ENCODE data around the gene BIN1. TPM values are rescaled to one million over a fixed set of nuclear protein-coding genes. Genes with fewer than 3 reads are reported as not detected.
A peak's percentile ranks its signal among the peaks of the same experiment; 100 is the strongest.

BIN1 gene
- total RNA-seq, 5 donors from 2014 or later (not counting 1 experiment from before 2014, with no cell fraction given): 144 to 172 (median 151) TPM

GRCh38 chr2:127086990-127087790 lies 19.8 kb downstream of the BIN1 start:
- no peak overlapping the region for H3K27ac ChIP-seq (ENCODE audit: low read length)
- H3K4me3 ChIP-seq (ENCODE audit: control insufficient read depth in 1 of 2, extremely low read depth in 1 of 2, low read length in 1 of 2): no peak overlapping the region
- ATAC-seq (replicated peaks in 1 of 4): no peak

DNA sequence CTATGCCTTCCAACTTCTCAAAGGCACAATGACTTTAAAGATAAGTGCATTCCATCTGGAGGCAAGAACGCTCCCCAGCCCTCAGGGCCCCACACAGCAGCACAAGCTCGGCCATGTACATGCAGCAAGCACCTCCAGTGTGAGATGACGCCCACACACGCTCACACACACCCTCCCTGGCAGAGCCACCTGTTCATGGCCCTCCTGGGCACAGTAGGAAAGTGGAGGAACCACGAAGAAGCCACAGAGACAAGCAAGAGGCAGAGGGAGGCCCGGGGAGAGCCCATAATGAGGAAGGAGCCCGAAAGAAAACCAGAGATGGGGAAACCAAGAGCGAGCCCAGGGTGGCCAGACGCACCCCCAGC lies 21.7 kb downstream of the BIN1 start:
- Mint-ChIP-seq H3K4me3 (peak overlapping the region in 1 of 3 donors; percentile 85), H3K4me1 (peaks cover 51 to 64% (median 56%) of the 10 kb centered on the region in 3 donors), H3K27me3 (no peaks in the 10 kb centered on the region), H3K36me3 (no peaks in the 10 kb centered on the region), H3K27ac (peak overlapping the region; percentile 98 to 99), H3K9me3 (no peaks in the 10 kb centered on the region)
- WGBS (ENCODE audit: insufficient coverage): 54% methylated on average over 5 of the region's 9 CpGs
- DNase-seq (peak in 11 of 35 experiments; percentile 13 to 53 (median 27)), ATAC-seq (replicated peaks in 1 of 4) (no peak)
- POLR2A ChIA-PET: interaction anchor here in 1 of 2 donors (0.5 kb wide), 1 partner anchor 136 kb away, joined by 3 read pairs; no protein-coding TSS in a partner anchor
- H3K27ac ChIP-seq (ENCODE audit: low read length): peak overlapping the region; percentile 79
- no peaks in the 10 kb centered on the region for H3K9me3 ChIP-seq
- CTCF ChIA-PET: interaction anchor here in 1 of 2 donors (1.3 kb wide), 1 partner anchor 17 kb away, joined by 9 read pairs; no protein-coding TSS in a partner anchor
- peaks cover 36 to 78% of the 10 kb centered on the region in 2 experiments for H3K4me1 ChIP-seq (ENCODE audit: control insufficient read depth in 1 of 2, extremely low read depth in 1 of 2, insufficient read depth in 2 of 2, low read length in 2 of 2)
- no peaks in the 10 kb centered on the region for H3K36me3 ChIP-seq (ENCODE audit: control insufficient read depth in 2 of 2, extremely low read depth in 1 of 2, insufficient read depth in 1 of 2, low read length in 1 of 2)
- H3K4me3 ChIP-seq (ENCODE audit: control insufficient read depth in 1 of 2, extremely low read depth in 1 of 2, low read length in 1 of 2): no peak overlapping the region
- peaks cover 0 to 9% of the 10 kb centered on the region in 2 experiments for H3K27me3 ChIP-seq (replicated peaks in 1 of 2; ENCODE audit: control insufficient read depth in 2 of 2, extremely low read depth in 1 of 2, insufficient read depth in 2 of 2, low read length in 1 of 2)

More at GRCh38 chr2:127086990-127087790, 19.8 kb downstream of the BIN1 start:
- Histone ChIP-seq H3K27me3 (replicated peaks in 1 of 2; ENCODE audit: control insufficient read depth in 2 of 2, extremely low read depth in 1 of 2, insufficient read depth in 2 of 2, low read length in 1 of 2) (peaks cover 0 to 9% of the 10 kb centered on the region in 2 experiments), H3K4me1 (ENCODE audit: control insufficient read depth in 1 of 2, extremely low read depth in 1 of 2, insufficient read depth in 2 of 2, low read length in 2 of 2) (peaks cover 34 to 60% of the 10 kb centered on the region in 2 experiments), H3K36me3 (ENCODE audit: control insufficient read depth in 2 of 2, extremely low read depth in 1 of 2, insufficient read depth in 1 of 2, low read length in 1 of 2) (no peaks in the 10 kb centered on the region), H3K9me3 (no peaks in the 10 kb centered on the region)
- Mint-ChIP-seq H3K9me3 (no peaks in the 10 kb centered on the region), H3K4me3 (peak overlapping the region in 1 of 3 donors; percentile 38), H3K36me3 (no peaks in the 10 kb centered on the region), H3K4me1 (peaks cover 42 to 58% (median 44%) of the 10 kb centered on the region in 3 donors), H3K27me3 (peaks cover 0 to 2% of the 10 kb centered on the region in 2 donors), H3K27ac (peak overlapping the region in 1 of 2 donors; percentile 59)
- DNase-seq: no peak
- POLR2A ChIA-PET: no interaction called here
- 75% methylated on average over 13 of the region's 24 CpGs for WGBS (ENCODE audit: insufficient coverage)
- CTCF ChIA-PET: interaction anchor here in 1 of 2 donors (0.8 kb wide), 1 partner anchor 255 kb away, joined by 3 read pairs; no protein-coding TSS in a partner anchor

DNA sequence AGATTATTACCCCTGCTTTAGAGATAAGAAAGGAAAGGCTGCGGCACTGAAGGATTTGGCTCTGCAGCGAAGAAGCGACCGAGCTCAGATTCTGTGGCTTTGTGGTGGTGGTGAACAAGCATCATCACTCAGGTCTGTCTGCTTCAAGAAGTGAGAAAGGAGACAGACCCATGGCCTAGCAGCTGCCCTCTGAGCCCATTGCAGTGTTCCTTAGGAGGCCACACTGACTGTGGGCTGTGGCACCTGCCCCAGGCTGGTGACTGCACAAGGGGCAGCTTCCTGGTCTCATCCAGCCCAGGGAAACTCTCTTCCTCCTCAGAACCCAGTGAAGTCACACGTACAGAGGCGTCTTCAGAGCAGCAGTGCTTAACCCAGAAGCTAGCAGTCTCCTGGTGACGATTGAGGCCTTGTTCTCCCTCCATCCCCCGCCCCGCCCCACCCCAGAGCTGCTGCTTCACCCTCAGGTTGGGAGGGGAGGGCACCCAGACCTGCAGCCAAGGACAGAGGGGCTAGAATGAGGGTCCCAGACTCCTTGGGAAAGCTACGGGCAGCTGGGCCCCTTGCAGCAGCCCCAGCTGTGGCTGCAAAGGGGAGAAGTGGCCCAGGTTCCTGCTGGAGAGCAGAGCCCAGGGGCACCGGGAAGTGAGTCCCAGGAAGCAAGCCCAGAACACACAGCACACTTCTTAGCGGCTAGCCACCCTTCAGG lies 22.2 kb downstream of the BIN1 start:
- H3K4me1 ChIP-seq (ENCODE audit: control insufficient read depth in 1 of 2, extremely low read depth in 1 of 2, insufficient read depth in 2 of 2, low read length in 2 of 2): peaks cover 40 to 84% of the 10 kb centered on the region in 2 experiments
- H3K27ac ChIP-seq (ENCODE audit: low read length): peak overlapping the region; percentile 79
- H3K27ac Mint-ChIP-seq: peak overlapping the region; percentile 98 to 99
- no peaks in the 10 kb centered on the region for H3K27me3 Mint-ChIP-seq
- H3K36me3 Mint-ChIP-seq: no peaks in the 10 kb centered on the region
- H3K4me1 Mint-ChIP-seq: peaks cover 56 to 69% (median 62%) of the 10 kb centered on the region in 3 donors
- H3K9me3 Mint-ChIP-seq: no peaks in the 10 kb centered on the region
- peak overlapping the region in 2 of 3 donors; percentile 37 to 85 for H3K4me3 Mint-ChIP-seq
- 19% methylated on average over 7 of the region's 12 CpGs for WGBS (ENCODE audit: insufficient coverage)
- H3K27me3 ChIP-seq (replicated peaks in 1 of 2; ENCODE audit: control insufficient read depth in 2 of 2, extremely low read depth in 1 of 2, insufficient read depth in 2 of 2, low read length in 1 of 2): peaks cover 0 to 9% of the 10 kb centered on the region in 2 experiments
- ATAC-seq (replicated peaks in 1 of 4) (peak; percentile 12 to 58 (median 20)), DNase-seq (peak; percentile 22 to 83 (median 48))
- peaks cover 0 to 2% of the 10 kb centered on the region in 2 donors for H3K36me3 ChIP-seq (ENCODE audit: control insufficient read depth in 2 of 2, extremely low read depth in 1 of 2, insufficient read depth in 1 of 2, low read length in 1 of 2)
- ChIA-PET POLR2A (interaction anchor here in 1 of 2 donors (0.5 kb wide), 1 partner anchor 137 kb away, joined by 3 read pairs; no protein-coding TSS in a partner anchor), CTCF (interaction anchor here in 1 of 2 donors (1.3 kb wide), 1 partner anchor 17 kb away, joined by 9 read pairs; no protein-coding TSS in a partner anchor)
- no peaks in the 10 kb centered on the region for H3K9me3 ChIP-seq
- peak overlapping the region in 1 of 2 donors; percentile 30 for H3K4me3 ChIP-seq (ENCODE audit: control insufficient read depth in 1 of 2, extremely low read depth in 1 of 2, low read length in 1 of 2)

- Histone ChIP-seq H3K9me3 (no peaks in the 10 kb centered on the region), H3K36me3 (ENCODE audit: control insufficient read depth in 2 of 2, extremely low read depth in 1 of 2, insufficient read depth in 1 of 2, low read length in 1 of 2) (peaks cover 0 to 3% of the 10 kb centered on the region in 2 donors), H3K27ac (ENCODE audit: low read length) (peak overlapping the region; percentile 79), H3K27me3 (replicated peaks in 1 of 2; ENCODE audit: control insufficient read depth in 2 of 2, extremely low read depth in 1 of 2, insufficient read depth in 2 of 2, low read length in 1 of 2) (peaks cover 0 to 9% of the 10 kb centered on the region in 2 experiments), H3K4me1 (ENCODE audit: control insufficient read depth in 1 of 2, extremely low read depth in 1 of 2, insufficient read depth in 2 of 2, low read length in 2 of 2) (peaks cover 48 to 92% of the 10 kb centered on the region in 2 experiments), H3K4me3 (ENCODE audit: control insufficient read depth in 1 of 2, extremely low read depth in 1 of 2, low read length in 1 of 2) (peak overlapping the region in 1 of 2 donors; percentile 30)
- DNase-seq (no peak), ATAC-seq (replicated peaks in 1 of 4) (no peak)
- ChIA-PET CTCF (interaction anchor here in 1 of 2 donors (1.3 kb wide), 1 partner anchor 16 kb away, joined by 9 read pairs; no protein-coding TSS in a partner anchor), POLR2A (no interaction called here)
- no peaks in the 10 kb centered on the region for H3K36me3 Mint-ChIP-seq
- H3K4me1 Mint-ChIP-seq: peaks cover 64 to 77% (median 70%) of the 10 kb centered on the region in 3 donors
- 93% methylated on average over 14 of the region's 21 CpGs for WGBS (ENCODE audit: insufficient coverage)
- H3K4me3 Mint-ChIP-seq: peak overlapping the region; percentile 17 to 92 (median 85)
- no peaks in the 10 kb centered on the region for H3K9me3 Mint-ChIP-seq
- no peaks in the 10 kb centered on the region for H3K27me3 Mint-ChIP-seq
- H3K27ac Mint-ChIP-seq: peak overlapping the region; percentile 98 to 99
Measured at GRCh38 chr2:127083819-127084503, 23.0 kb downstream of the BIN1 start.

- peaks cover 50 to 100% of the 10 kb centered on the region in 2 experiments for H3K4me1 ChIP-seq (ENCODE audit: control insufficient read depth in 1 of 2, extremely low read depth in 1 of 2, insufficient read depth in 2 of 2, low read length in 2 of 2)
- POLR2A ChIA-PET: interaction anchor here in 1 of 2 donors (0.6 kb wide), 1 partner anchor 267 kb away, joined by 3 read pairs; no protein-coding TSS in a partner anchor
Measured at GRCh38 chr2:127082974-127083373, 24.0 kb downstream of the BIN1 start.

More at GRCh38 chr2:127082974-127083373, 24.0 kb downstream of the BIN1 start:
- 95% methylated on average over 4 of the region's 8 CpGs for WGBS (ENCODE audit: insufficient coverage)
- Mint-ChIP-seq H3K9me3 (no peaks in the 10 kb centered on the region), H3K4me3 (peak overlapping the region; percentile 28 to 92 (median 85)), H3K27ac (peak overlapping the region; percentile 98 to 99), H3K4me1 (peaks cover 74 to 81% (median 77%) of the 10 kb centered on the region in 3 donors), H3K27me3 (no peaks in the 10 kb centered on the region), H3K36me3 (no peaks in the 10 kb centered on the region)
- Histone ChIP-seq H3K4me3 (ENCODE audit: control insufficient read depth in 1 of 2, extremely low read depth in 1 of 2, low read length in 1 of 2) (no peak overlapping the region), H3K27ac (ENCODE audit: low read length) (peak overlapping the region; percentile 93), H3K9me3 (no peaks in the 10 kb centered on the region), H3K27me3 (replicated peaks in 1 of 2; ENCODE audit: control insufficient read depth in 2 of 2, extremely low read depth in 1 of 2, insufficient read depth in 2 of 2, low read length in 1 of 2) (peaks cover 0 to 2% of the 10 kb centered on the region in 2 experiments), H3K36me3 (ENCODE audit: control insufficient read depth in 2 of 2, extremely low read depth in 1 of 2, insufficient read depth in 1 of 2, low read length in 1 of 2) (peaks cover 0 to 8% of the 10 kb centered on the region in 2 donors)
- CTCF ChIA-PET: interaction anchor here in 1 of 2 donors (0.6 to 1.1 kb wide), 2 partner anchors 13 to 814 kb away, joined by 3 read pairs; no protein-coding TSS in a partner anchor
- ATAC-seq (replicated peaks in 1 of 4): no peak
- DNase-seq: no peak
